ENCODE measurements around the gene C5orf58. TPM values are rescaled to one million over a fixed set of nuclear protein-coding genes. Genes with fewer than 3 reads are reported as not detected.

C5orf58 gene
- total and polyA plus RNA-seq, 9 of the 15 experiments (the other 6 are each of a cell fraction or from before 2014, with no cell fraction given): 1.5 to 7.6 (median 5.3) TPM

DNA sequence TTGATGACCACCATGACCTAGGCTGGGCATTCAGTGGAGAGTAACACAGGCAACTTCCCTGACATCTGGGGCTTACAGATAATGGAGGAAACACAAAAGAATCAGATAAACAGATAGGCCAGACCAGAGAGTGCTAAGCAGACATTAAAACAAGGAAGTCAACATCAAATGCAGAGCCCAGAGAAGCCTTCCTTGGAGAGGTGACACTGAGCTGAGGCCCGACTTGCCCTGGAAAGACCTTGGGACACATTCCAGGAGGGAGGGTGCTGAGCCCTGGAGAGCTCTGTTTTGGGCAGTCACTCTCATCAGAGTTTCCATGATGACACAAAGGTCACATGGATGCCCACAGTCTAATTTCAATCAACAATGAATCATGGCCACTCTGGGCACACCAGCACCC, 31.9 kb upstream of the C5orf58 start (continued):
- TF ChIP-seq, protein P1, sequence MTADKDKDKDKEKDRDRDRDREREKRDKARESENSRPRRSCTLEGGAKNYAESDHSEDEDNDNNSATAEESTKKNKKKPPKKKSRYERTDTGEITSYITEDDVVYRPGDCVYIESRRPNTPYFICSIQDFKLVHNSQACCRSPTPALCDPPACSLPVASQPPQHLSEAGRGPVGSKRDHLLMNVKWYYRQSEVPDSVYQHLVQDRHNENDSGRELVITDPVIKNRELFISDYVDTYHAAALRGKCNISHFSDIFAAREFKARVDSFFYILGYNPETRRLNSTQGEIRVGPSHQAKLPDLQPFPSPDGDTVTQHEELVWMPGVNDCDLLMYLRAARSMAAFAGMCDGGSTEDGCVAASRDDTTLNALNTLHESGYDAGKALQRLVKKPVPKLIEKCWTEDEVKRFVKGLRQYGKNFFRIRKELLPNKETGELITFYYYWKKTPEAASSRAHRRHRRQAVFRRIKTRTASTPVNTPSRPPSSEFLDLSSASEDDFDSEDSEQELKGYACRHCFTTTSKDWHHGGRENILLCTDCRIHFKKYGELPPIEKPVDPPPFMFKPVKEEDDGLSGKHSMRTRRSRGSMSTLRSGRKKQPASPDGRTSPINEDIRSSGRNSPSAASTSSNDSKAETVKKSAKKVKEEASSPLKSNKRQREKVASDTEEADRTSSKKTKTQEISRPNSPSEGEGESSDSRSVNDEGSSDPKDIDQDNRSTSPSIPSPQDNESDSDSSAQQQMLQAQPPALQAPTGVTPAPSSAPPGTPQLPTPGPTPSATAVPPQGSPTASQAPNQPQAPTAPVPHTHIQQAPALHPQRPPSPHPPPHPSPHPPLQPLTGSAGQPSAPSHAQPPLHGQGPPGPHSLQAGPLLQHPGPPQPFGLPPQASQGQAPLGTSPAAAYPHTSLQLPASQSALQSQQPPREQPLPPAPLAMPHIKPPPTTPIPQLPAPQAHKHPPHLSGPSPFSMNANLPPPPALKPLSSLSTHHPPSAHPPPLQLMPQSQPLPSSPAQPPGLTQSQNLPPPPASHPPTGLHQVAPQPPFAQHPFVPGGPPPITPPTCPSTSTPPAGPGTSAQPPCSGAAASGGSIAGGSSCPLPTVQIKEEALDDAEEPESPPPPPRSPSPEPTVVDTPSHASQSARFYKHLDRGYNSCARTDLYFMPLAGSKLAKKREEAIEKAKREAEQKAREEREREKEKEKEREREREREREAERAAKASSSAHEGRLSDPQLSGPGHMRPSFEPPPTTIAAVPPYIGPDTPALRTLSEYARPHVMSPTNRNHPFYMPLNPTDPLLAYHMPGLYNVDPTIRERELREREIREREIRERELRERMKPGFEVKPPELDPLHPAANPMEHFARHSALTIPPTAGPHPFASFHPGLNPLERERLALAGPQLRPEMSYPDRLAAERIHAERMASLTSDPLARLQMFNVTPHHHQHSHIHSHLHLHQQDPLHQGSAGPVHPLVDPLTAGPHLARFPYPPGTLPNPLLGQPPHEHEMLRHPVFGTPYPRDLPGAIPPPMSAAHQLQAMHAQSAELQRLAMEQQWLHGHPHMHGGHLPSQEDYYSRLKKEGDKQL (CRISPR knock-in tag; IDR thresholded peaks at IDR 0.05; ENCODE audit: borderline replicate concordance): no peak
- TF ChIP-seq FOSL1 (tag; conservative IDR thresholded peaks at IDR 0.05) (peak; percentile 81), MBD2 (IDR thresholded peaks at IDR 0.05; ENCODE audit: borderline replicate concordance, low read depth) (no peak), MTA2 (IDR thresholded peaks at IDR 0.05; ENCODE audit: low read depth) (0 out of 2 replicates have a peak, but pooled peaks have one; percentile 19), ZNF707 (CRISPR knock-in tag; conservative IDR thresholded peaks at IDR 0.05) (no peak), CC2D1A (IDR thresholded peaks at IDR 0.05) (no peak), ETV5 (CRISPR knock-in tag; IDR thresholded peaks at IDR 0.05; ENCODE audit: low read depth) (no peak), ILF3 (IDR thresholded peaks at IDR 0.05; ENCODE audit: borderline replicate concordance) (no peak), ZFP1 (CRISPR knock-in tag; IDR thresholded peaks at IDR 0.05) (no peak), ATF7 (IDR thresholded peaks at IDR 0.05) (0 out of 2 replicates have a peak, but pooled peaks have one; percentile 14), TCF3 (CRISPR knock-in tag; IDR thresholded peaks at IDR 0.05) (peak; percentile 61), DDX20 (tag; IDR thresholded peaks at IDR 0.05; ENCODE audit: low read depth) (no peak), MAFG (tag; conservative IDR thresholded peaks at IDR 0.05) (0 out of 2 replicates have a peak, but pooled peaks have one; percentile 6), ZBTB17 (CRISPR knock-in tag; IDR thresholded peaks at IDR 0.05) (0 out of 2 replicates have a peak, but pooled peaks have one; percentile 53), SMARCE1 (IDR thresholded peaks at IDR 0.05) (peak; percentile 33; the same call in 1 of the 2 replicates)
- TF ChIP-seq, protein P2, sequence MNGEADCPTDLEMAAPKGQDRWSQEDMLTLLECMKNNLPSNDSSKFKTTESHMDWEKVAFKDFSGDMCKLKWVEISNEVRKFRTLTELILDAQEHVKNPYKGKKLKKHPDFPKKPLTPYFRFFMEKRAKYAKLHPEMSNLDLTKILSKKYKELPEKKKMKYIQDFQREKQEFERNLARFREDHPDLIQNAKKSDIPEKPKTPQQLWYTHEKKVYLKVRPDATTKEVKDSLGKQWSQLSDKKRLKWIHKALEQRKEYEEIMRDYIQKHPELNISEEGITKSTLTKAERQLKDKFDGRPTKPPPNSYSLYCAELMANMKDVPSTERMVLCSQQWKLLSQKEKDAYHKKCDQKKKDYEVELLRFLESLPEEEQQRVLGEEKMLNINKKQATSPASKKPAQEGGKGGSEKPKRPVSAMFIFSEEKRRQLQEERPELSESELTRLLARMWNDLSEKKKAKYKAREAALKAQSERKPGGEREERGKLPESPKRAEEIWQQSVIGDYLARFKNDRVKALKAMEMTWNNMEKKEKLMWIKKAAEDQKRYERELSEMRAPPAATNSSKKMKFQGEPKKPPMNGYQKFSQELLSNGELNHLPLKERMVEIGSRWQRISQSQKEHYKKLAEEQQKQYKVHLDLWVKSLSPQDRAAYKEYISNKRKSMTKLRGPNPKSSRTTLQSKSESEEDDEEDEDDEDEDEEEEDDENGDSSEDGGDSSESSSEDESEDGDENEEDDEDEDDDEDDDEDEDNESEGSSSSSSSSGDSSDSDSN (IDR thresholded peaks at IDR 0.05; ENCODE audit: borderline replicate concordance in 1 of 2, low read depth in 2 of 2, low read length in 2 of 2): no peak
